GM21576 (cell line): ENCODE measurements around the gene RSU1.

ENCODE experiments used
- ATAC-seq: cut with Tn5 transposase; IDR thresholded peaks from one replicate; pipeline ENCODE4 v1.9.1; 2021; ENCODE audit warnings: mild to moderate bottlenecking, moderate library complexity; ENCODE audit not compliant: unreplicated experiment

Gene RSU1

GRCh38 chr10:16745061-16745460 is 72.2 kb downstream of the RSU1 start:
- ATAC-seq, result no peak

- ATAC-seq, result no peak
Observed at GRCh38 chr10:16742165-16742960, 74.9 kb downstream of the RSU1 start.

- no peak for ATAC-seq
Observed at GRCh38 chr10:16741540-16741939, 75.7 kb downstream of the RSU1 start.

GRCh38 chr10:16737420-16737819 is 79.8 kb downstream of the RSU1 start:
- ATAC-seq, result no peak

GRCh38 chr10:16735671-16736070 is 81.6 kb downstream of the RSU1 start:
- no peak for ATAC-seq

- ATAC-seq, result no peak
Observed at GRCh38 chr10:16732376-16732775, 84.8 kb downstream of the RSU1 start.

GRCh38 chr10:16728266-16728665 is 89.0 kb downstream of the RSU1 start:
- no peak for ATAC-seq

- ATAC-seq, result no peak
Observed at GRCh38 chr10:16727666-16728065, 89.6 kb downstream of the RSU1 start.

- ATAC-seq, result no peak
Observed at GRCh38 chr10:16724509-16724908, 92.7 kb downstream of the RSU1 start.

GRCh38 chr10:16720812-16721211 is 96.4 kb downstream of the RSU1 start:
- no peak for ATAC-seq

- ATAC-seq, result no peak
Observed at GRCh38 chr10:16717622-16718395, 99.4 kb downstream of the RSU1 start.

- ATAC-seq, result no peak
Observed at GRCh38 chr10:16716051-16716450, 101.2 kb downstream of the RSU1 start.

GRCh38 chr10:16713290-16713689 is 103.9 kb downstream of the RSU1 start:
- no peak for ATAC-seq

- ATAC-seq, result no peak
Observed at GRCh38 chr10:16712883-16713282, 104.3 kb downstream of the RSU1 start.

- no peak for ATAC-seq
Observed at GRCh38 chr10:16700331-16700730, 116.9 kb downstream of the RSU1 start.

GRCh38 chr10:16699435-16700057 is 117.7 kb downstream of the RSU1 start:
- no peak for ATAC-seq

GRCh38 chr10:16698461-16698860 is 118.8 kb downstream of the RSU1 start:
- ATAC-seq, result no peak

GRCh38 chr10:16690417-16690816 is 126.8 kb downstream of the RSU1 start:
- no peak for ATAC-seq

- ATAC-seq, result no peak
Observed at GRCh38 chr10:16689696-16690095, 127.5 kb downstream of the RSU1 start.

- no peak for ATAC-seq
Observed at GRCh38 chr10:16689227-16689626, 128.0 kb downstream of the RSU1 start.

GRCh38 chr10:16686054-16686902 is 130.9 kb downstream of the RSU1 start:
- no peak for ATAC-seq
